ENCODE measurements around the gene FRS2.

FRS2 gene

GRCh38 chr12:69481133-69481532, 10.9 kb downstream of the FRS2 start:
- FAIRE-seq, result no peak
- DNase-seq (ENCODE audit: insufficient read length, low spot score), result no peak
- no peak for TF ChIP-seq CTCF (IDR thresholded peaks at IDR 0.05; ENCODE audit: insufficient read depth, missing control alignments)

- FAIRE-seq, result no peak
- TF ChIP-seq CTCF (IDR thresholded peaks at IDR 0.05; ENCODE audit: insufficient read depth, missing control alignments), result no peak
- no peak for DNase-seq (ENCODE audit: insufficient read length, low spot score)
Observed at GRCh38 chr12:69483700-69484099, 13.5 kb downstream of the FRS2 start.

GRCh38 chr12:69484428-69484827, 14.2 kb downstream of the FRS2 start:
- TF ChIP-seq CTCF (IDR thresholded peaks at IDR 0.05; ENCODE audit: insufficient read depth, missing control alignments), result no peak
- FAIRE-seq (no peak), DNase-seq (ENCODE audit: insufficient read length, low spot score) (no peak)

- no peak for FAIRE-seq
- no peak for DNase-seq (ENCODE audit: insufficient read length, low spot score)
- no peak for TF ChIP-seq CTCF (IDR thresholded peaks at IDR 0.05; ENCODE audit: insufficient read depth, missing control alignments)
Observed at GRCh38 chr12:69490920-69491643, 20.9 kb downstream of the FRS2 start.

- DNase-seq (ENCODE audit: insufficient read length, low spot score) (no peak), FAIRE-seq (no peak)
- TF ChIP-seq CTCF (IDR thresholded peaks at IDR 0.05; ENCODE audit: insufficient read depth, missing control alignments), result no peak
Observed at GRCh38 chr12:69492739-69493138, 22.6 kb downstream of the FRS2 start.

DNA sequence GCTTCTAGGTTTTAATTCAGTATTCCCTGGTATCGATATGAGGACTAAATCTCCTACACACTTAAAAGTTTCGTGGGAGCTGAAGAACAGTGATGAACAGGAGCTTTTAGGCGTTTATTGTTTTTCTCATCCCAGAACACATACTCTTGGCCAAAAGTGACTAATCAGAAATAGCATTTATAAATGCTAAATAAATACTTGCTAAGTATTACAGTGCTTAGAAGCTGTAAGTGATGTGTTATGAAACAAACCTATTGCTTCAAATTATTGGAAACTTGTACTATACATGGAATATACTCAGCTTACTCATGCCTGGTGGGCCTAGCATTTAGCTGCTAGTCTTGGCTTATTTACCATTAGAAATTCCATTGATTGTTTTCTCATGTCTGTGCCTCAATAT, 24.9 kb downstream of the FRS2 start:
- no peak for FAIRE-seq
- no peak for TF ChIP-seq CTCF (IDR thresholded peaks at IDR 0.05; ENCODE audit: insufficient read depth, missing control alignments)
- DNase-seq (ENCODE audit: insufficient read length, low spot score), result no peak

DNA sequence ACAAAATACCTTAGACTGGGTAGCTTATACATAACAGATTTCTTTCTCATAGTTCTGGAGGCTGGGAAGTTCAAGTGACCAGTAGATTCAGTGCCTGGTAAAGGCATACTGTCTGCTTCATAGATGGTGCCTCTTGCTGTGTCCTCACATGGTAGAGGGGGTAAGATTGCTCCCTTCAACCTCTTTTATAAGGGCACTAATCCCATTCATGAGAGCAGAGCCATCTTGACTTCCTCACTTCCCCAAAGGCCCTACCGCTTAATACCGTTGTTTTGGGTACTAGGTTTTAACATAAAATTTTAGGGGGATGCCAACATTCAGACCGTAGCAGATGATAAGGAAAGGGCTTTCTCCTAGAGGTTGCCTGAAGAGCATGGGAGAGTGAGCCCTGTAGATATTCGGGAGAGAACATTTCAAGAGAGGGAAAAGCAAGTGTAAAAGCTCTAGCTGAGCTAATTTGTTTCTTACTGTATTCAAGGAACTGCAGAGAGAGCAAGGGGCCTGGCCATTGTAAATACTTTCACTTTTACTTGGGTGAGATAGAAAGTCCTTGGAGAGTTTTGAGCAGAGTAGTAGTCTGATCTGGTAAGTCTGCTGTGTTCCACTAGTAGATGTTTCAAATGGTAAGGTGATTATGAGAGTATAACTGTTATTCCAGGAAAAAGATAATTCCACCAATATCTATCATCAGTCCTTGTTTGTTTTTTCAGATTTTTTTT, 27.3 kb downstream of the FRS2 start:
- no peak for TF ChIP-seq CTCF (IDR thresholded peaks at IDR 0.05; ENCODE audit: insufficient read depth, missing control alignments)
- FAIRE-seq, result no peak

More for the DNA sequence above, 27.3 kb downstream of the FRS2 start:
- no peak for DNase-seq (ENCODE audit: insufficient read length, low spot score)

Data from D721Med (cell line).